Small intestine (tissue), 7 donors: ENCODE data around the gene UNC119B. TPM values are rescaled to one million over a fixed set of nuclear protein-coding genes. Genes with fewer than 3 reads are reported as not detected.

Experiments used
- DNase-seq, 2 donors: peaks; one replicate each; pipeline versions ENCODE4 v3.0.0 to v3.0.0-alpha.2; 2013
- FAIRE-seq: peaks from 2 replicates; lab custom pipeline; 2012; peaks lifted over from hg19 to GRCh38; lab: Jason Lieb, UNC
- H3K27ac ChIP-seq, 3 donors: one replicate each; pipeline ENCODE4 v1.5.1; 2013; ENCODE audit warnings: low read length in 2 of 3, mild to moderate bottlenecking in 2 of 3, control low read depth in 1 of 3, inconsistent platforms in 1 of 3, low read depth in 1 of 3, moderate library complexity in 1 of 3
- H3K27me3 ChIP-seq, 3 donors: one replicate each; pipeline ENCODE4 v1.6.1; 2013; ENCODE audit warnings: low read length in 3 of 3, inconsistent platforms in 1 of 3; ENCODE audit not compliant: control insufficient read depth in 3 of 3, insufficient read depth in 3 of 3
- H3K36me3 ChIP-seq, 3 donors: one replicate each; pipeline ENCODE4 v1.6.1; 2013; ENCODE audit warnings: low read length in 3 of 3, inconsistent platforms in 1 of 3, low read depth in 1 of 3, mild to moderate bottlenecking in 1 of 3, moderate library complexity in 1 of 3; ENCODE audit not compliant: control insufficient read depth in 3 of 3, insufficient read depth in 2 of 3
- H3K4me1 ChIP-seq, 3 donors: one replicate each; pipeline ENCODE4 v1.6.1; 2013; ENCODE audit warnings: low read length in 2 of 3, inconsistent platforms in 1 of 3, low read depth in 1 of 3, mild to moderate bottlenecking in 1 of 3, moderate library complexity in 1 of 3; ENCODE audit not compliant: control insufficient read depth in 3 of 3, insufficient read depth in 2 of 3
- H3K4me3 ChIP-seq, 3 donors: one replicate each; pipeline ENCODE4 v1.5.1; 2013; ENCODE audit warnings: low read length in 3 of 3, control low read depth in 1 of 3, inconsistent platforms in 1 of 3, low read depth in 1 of 3, mild to moderate bottlenecking in 1 of 3, moderate library complexity in 1 of 3
- H3K9me3 ChIP-seq, 2 donors: one replicate each; pipeline ENCODE4 v1.6.1; 2013; ENCODE audit warnings: low read depth in 1 of 2, low read length in 1 of 2; ENCODE audit not compliant: control insufficient read depth in 2 of 2, insufficient read depth in 1 of 2
- WGBS, 3 donors: extraction: QIAGEN DNeasy Blood & Tissue Kit; methylation state at CpG; one replicate each; pipeline ENCODE4 v1.1.7; 2013; 5-methylcytosine and 5-hydroxymethylcytosine counted together
- polyA plus RNA-seq, 4 donors: library from polyadenylated mRNA; stranded (reverse) in 3 of 4; unstranded in 1 of 4; fragments of 200-250 nt in 3 of 4; fragments of 120-200 nt in 1 of 4; gene quantifications; one replicate each; pipeline versions ENCODE4 v1.2.1 to v1.2.3, GENCODE V29; 2013
- donor health status: healthy with polysubstance abuse.
- donor health status: control.
- donor health status: control.
- donor health status: Bipolar disorder and iron deficiency.
- donor health status: healthy.

UNC119B gene
- polyA plus RNA-seq, 4 donors: 6.9 to 21.3 (median 13.9) TPM

GRCh38 chr12:120751389-120751788, 41.1 kb downstream of the UNC119B start:
- FAIRE-seq (no peak), DNase-seq (no peak)
- Histone ChIP-seq H3K4me3 (no peak overlapping the region), H3K27me3 (no peaks in the 10 kb centered on the region), H3K4me1 (peaks cover 0 to 3% (median 0%) of the 10 kb centered on the region in 3 donors), H3K9me3 (peaks cover 0 to 4% of the 10 kb centered on the region in 2 donors), H3K27ac (no peak overlapping the region), H3K36me3 (no peaks in the 10 kb centered on the region)
- 97 to 98% (median 98%) methylated on average over 9 of the region's 9 CpGs for WGBS, 3 donors

GRCh38 chr12:120754792-120755191, 44.5 kb downstream of the UNC119B start:
- FAIRE-seq: no peak
- H3K9me3 ChIP-seq: peaks cover 0 to 4% of the 10 kb centered on the region in 2 donors

GRCh38 chr12:120755269-120755668, 45.0 kb downstream of the UNC119B start:
- FAIRE-seq: no peak

More at GRCh38 chr12:120754792-120755191, 44.5 kb downstream of the UNC119B start:
- no peak for DNase-seq
- Histone ChIP-seq H3K27me3 (no peaks in the 10 kb centered on the region), H3K4me1 (no peaks in the 10 kb centered on the region), H3K27ac (no peak overlapping the region), H3K4me3 (no peak overlapping the region), H3K36me3 (peaks cover 0 to 10% (median 0%) of the 10 kb centered on the region in 3 donors)

GRCh38 chr12:120757226-120757742, 47.0 kb downstream of the UNC119B start:
- 43 to 62% (median 45%) methylated on average over 4 of the region's 4 CpGs for WGBS, 3 donors
- H3K36me3 ChIP-seq: peaks cover 5 to 33% (median 6%) of the 10 kb centered on the region in 3 donors
- no peak overlapping the region for H3K4me3 ChIP-seq
- H3K9me3 ChIP-seq: peaks cover 0 to 4% of the 10 kb centered on the region in 2 donors
- FAIRE-seq: no peak
- H3K27ac ChIP-seq: no peak overlapping the region
- no peaks in the 10 kb centered on the region for H3K4me1 ChIP-seq
- no peaks in the 10 kb centered on the region for H3K27me3 ChIP-seq
- no peak for DNase-seq

More at GRCh38 chr12:120755269-120755668, 45.0 kb downstream of the UNC119B start:
- H3K4me3 ChIP-seq: no peak overlapping the region
- no peaks in the 10 kb centered on the region for H3K4me1 ChIP-seq
- peaks cover 0 to 4% of the 10 kb centered on the region in 2 donors for H3K9me3 ChIP-seq
- DNase-seq: no peak
- no peak overlapping the region for H3K27ac ChIP-seq
- H3K36me3 ChIP-seq: peaks cover 0 to 14% (median 0%) of the 10 kb centered on the region in 3 donors
- no peaks in the 10 kb centered on the region for H3K27me3 ChIP-seq

GRCh38 chr12:120757949-120758348, 47.7 kb downstream of the UNC119B start:
- no peak for FAIRE-seq
- no peaks in the 10 kb centered on the region for H3K27me3 ChIP-seq
- peaks cover 0 to 4% of the 10 kb centered on the region in 2 donors for H3K9me3 ChIP-seq
- no peak for DNase-seq
- WGBS, 3 donors: 91 to 97% (median 92%) methylated on average over 6 of the region's 6 CpGs
- no peaks in the 10 kb centered on the region for H3K4me1 ChIP-seq
- H3K27ac ChIP-seq: no peak overlapping the region
- no peak overlapping the region for H3K4me3 ChIP-seq
- peaks cover 5 to 39% (median 8%) of the 10 kb centered on the region in 3 donors for H3K36me3 ChIP-seq

- 92 to 97% (median 94%) methylated on average over 7 of the region's 7 CpGs for WGBS, 3 donors
- no peak overlapping the region for H3K4me3 ChIP-seq
- DNase-seq (no peak), FAIRE-seq (no peak)
- no peak overlapping the region for H3K27ac ChIP-seq
- H3K9me3 ChIP-seq: peaks cover 0 to 4% of the 10 kb centered on the region in 2 donors
- H3K36me3 ChIP-seq: peaks cover 5 to 47% (median 14%) of the 10 kb centered on the region in 3 donors
- no peaks in the 10 kb centered on the region for H3K27me3 ChIP-seq
- no peaks in the 10 kb centered on the region for H3K4me1 ChIP-seq
These were observed 48.7 kb downstream of the UNC119B start for GRCh38 chr12:120758798-120759590.

- H3K27me3 ChIP-seq: no peaks in the 10 kb centered on the region
- no peaks in the 10 kb centered on the region for H3K4me1 ChIP-seq
- no peak overlapping the region for H3K4me3 ChIP-seq
- FAIRE-seq (no peak), DNase-seq (no peak)
- H3K27ac ChIP-seq: no peak overlapping the region
- H3K9me3 ChIP-seq: no peaks in the 10 kb centered on the region
- peaks cover 10 to 52% (median 15%) of the 10 kb centered on the region in 3 donors for H3K36me3 ChIP-seq
- WGBS, 3 donors: 83 to 93% (median 91%) methylated on average over 27 of the region's 27 CpGs
These were observed 49.5 kb downstream of the UNC119B start for GRCh38 chr12:120759591-120760348.
